Measurements from ENCODE around the gene MOV10L1.

The MOV10L1 gene

GRCh38 chr22:50139843-50140415 is 50.1 kb downstream of the MOV10L1 start:
- DNase-seq, result no peak

GRCh38 chr22:50140615-50141014 is 50.8 kb downstream of the MOV10L1 start:
- DNase-seq, result no peak

- no peak for DNase-seq
These were observed 51.7 kb downstream of the MOV10L1 start for GRCh38 chr22:50141462-50141861.

DNA sequence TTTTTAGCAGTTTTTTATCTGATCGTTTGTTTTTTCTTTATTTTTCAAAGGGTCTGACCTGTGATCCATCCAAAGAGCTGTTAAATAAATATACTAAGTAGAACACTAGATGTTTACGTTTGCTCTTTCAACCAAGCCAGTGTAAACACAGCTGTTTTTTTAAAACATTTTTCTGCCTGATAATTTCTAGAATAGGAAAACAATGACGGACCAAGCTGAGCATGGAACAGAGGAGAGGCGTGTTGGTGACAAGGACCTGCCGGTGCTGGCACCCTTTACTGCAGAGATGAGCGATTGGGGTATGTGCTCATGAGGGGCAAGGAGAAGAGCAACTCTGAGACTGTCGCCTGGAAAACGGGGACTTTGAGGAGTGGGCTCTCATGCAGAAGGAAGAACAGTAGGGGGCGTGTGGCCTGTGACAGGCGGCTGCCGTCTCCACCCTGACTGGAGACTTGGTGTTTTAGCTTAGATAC is 52.1 kb downstream of the MOV10L1 start:
- no peak for DNase-seq

DNA sequence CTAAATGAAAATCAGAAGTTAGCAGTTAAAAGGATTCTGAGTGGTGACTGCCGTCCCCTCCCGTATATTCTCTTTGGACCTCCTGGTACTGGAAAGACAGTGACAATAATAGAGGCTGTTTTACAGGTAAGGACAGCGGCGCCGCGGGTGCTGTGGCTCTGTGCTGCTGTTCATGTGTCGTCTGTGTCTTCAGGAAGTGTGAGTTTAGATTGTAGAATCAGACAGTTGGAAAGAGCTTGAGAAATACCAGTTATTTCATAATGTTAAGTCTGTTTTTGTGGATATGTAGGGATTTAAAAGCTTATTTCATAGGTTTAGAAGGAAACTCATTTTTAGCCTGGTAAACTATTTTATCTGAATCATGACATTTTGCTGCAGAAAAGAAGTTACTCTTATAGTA is 53.3 kb downstream of the MOV10L1 start:
- peak; percentile 87 for DNase-seq

DNA sequence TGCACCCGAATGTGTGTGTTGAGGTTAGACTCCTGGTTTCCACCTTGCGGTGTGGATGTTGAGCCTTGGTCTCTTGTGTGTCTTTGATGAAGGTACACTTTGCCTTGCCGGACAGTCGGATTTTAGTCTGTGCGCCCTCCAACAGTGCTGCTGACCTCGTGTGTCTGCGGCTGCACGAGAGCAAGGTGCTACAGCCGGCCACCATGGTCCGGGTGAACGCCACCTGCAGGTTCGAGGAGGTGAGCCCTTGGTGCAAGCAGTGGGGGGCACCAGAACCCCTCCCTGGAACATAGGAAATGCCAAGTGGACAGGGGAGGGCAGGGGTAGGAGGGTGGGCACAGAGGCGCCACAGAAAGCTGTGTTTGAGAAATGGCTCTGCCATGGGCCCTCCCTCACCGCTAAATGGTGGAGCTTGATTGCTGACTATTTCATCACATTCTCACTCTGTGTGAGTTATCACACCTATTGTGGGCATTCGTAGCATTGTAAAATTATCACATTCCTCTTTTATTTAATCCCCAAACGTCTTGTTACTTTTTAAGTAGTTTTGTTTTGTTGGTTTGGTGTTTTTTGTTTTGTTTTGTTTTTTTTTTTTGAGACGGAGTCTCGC is 54.3 kb downstream of the MOV10L1 start:
- DNase-seq, result peak; percentile 25

GRCh38 chr22:50145721-50146438 is 56.1 kb downstream of the MOV10L1 start:
- no peak for DNase-seq

GRCh38 chr22:50146439-50147238 is 56.8 kb downstream of the MOV10L1 start:
- peak; percentile 67 for DNase-seq

DNA sequence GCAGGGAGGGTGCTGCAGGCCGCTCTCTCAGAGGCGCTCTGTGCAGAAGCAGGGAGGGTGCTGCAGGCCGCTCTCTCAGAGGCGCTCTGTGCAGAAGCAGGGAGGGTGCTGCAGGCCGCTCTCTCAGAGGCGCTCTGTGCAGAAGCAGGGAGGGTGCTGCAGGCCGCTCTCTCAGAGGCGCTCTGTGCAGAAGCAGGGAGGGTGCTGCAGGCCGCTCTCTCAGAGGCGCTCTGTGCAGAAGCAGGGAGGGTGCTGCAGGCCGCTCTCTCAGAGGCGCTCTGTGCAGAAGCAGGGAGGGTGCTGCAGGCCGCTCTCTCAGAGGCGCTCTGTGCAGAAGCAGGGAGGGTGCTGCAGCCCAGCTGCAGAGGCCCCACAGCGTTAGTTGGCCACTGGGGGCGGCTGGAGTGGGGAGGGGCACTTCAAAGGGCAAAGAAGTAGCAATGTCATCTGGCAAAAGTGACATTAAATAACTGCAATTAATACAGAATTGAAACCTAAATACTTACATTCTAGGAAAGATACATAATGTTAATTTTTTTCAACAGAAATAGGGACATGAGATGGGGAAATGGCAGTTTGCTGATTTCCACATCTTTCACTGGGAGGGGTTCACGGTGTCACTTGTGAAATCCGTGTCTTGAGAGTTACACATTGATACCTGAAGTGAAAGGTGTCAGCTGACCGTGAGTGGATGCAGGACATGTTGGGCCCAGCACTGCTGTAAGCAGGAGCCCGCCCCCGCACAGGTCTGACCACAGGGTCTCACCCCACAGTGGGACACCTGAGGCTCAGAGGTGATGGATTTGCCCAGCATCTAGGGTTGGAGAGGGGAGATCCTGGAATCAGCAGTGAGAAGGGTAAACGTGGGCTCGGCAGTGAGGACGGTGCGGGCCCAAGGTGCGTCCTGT is 57.7 kb downstream of the MOV10L1 start:
- peak; percentile 52 for DNase-seq

DNA sequence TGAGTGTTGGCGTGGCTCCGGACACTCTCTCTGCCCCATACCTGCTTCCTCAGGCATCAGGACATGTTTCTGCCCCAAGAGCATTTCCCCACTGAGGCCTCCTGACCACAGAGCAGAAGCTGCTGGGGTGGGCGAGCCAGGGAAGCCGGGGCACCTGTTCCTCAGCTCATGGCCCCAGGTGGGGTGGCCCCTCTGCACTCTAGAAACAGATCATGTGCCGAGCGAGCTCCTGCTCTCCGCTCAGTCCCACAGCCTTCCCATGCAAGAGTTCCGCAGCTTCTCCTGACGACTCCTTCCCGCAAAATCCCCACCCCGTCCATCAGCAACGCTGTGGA is 58.3 kb downstream of the MOV10L1 start:
- no peak for DNase-seq

DNA sequence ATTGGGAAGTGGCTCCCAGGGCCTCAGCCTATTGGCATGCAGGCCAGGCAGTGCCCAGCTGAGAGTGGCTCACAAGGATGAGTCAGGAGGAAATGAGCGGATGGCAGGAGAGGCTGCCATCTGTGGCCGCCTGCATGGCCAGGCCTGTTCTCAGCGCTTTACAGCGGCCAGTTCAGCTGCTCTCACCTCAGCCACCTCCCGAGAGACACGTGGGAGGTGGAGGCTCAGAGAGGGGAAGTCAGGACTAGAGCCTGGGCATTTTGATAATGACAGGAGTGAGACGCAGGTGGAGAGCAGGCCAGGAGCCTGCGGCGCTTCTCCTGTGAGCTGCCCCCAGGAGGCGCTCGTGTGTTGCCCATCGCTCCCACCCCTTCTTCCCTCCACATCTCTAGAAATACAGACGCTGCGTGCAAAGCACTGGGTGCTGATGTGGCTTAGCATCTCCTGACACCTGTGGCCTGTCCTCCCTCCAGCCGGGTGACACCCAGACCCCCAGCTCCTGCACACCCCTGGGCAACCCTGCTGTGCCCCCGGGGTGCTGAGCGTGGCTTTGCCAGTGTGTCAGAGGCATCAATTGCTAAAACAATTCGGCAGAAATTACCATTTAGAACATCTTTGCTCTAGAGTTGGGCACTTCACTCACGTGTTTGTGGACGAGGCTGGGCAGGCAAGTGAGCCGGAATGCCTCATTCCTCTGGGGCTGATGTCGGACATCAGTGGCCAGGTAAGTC is 59.4 kb downstream of the MOV10L1 start:
- peak; percentile 76 for DNase-seq

GRCh38 chr22:50150161-50151129 is 60.6 kb downstream of the MOV10L1 start:
- DNase-seq, result peak; percentile 51

- DNase-seq, result no peak
These were observed 62.0 kb downstream of the MOV10L1 start for GRCh38 chr22:50151571-50152537.

DNA sequence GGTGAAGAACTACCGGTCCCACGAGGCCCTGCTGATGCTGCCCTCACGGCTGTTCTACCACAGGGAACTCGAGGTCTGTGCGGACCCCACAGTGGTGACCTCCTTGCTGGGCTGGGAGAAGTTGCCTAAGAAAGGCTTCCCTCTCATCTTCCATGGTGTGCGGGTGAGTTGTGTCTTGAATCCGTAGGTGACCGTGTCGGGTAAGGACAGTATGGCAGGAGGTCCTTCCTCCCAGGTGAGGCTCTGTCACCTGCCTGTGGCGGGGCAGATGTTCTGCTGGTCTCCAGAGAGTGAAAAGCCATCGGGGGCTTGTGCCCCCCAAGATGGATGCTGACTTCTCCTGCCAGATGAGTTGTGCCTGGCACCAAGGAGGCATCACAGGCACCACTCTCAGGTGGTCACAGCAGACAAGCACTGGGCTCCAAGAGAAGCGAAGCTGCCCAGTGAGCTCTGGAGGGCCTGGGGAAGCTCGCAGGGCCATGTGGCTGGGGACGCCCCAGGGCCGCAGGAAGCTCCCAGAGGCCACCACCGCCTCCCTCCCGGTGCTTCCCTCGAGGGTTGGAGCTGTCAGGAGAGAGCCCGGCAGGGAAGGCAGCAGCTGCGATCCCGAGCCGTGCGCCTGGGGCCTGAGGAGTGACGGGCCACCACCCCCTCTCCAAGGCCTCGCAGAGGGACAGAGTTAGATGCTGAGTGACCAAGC is 63.4 kb downstream of the MOV10L1 start:
- DNase-seq, result no peak

GRCh38 chr22:50153756-50154140 is 63.9 kb downstream of the MOV10L1 start:
- no peak for DNase-seq

GRCh38 chr22:50157709-50158375 is 68.0 kb downstream of the MOV10L1 start:
- no peak for DNase-seq

- DNase-seq, result no peak
These were observed 71.1 kb downstream of the MOV10L1 start for GRCh38 chr22:50160947-50161346.
